ENCODE results near the gene OOSP4B.

Gene OOSP4B

GRCh38 chr11:60077216-60077817, 60.3 kb downstream of the OOSP4B start:
- Histone ChIP-seq H3K4me1 (ENCODE audit: insufficient read depth, poor library complexity, severe bottlenecking) (no peaks in the 10 kb centered on the region), H3K27me3 (ENCODE audit: insufficient read depth, poor library complexity, severe bottlenecking) (no peaks in the 10 kb centered on the region), H3K27ac (ENCODE audit: poor library complexity, severe bottlenecking) (no peak overlapping the region), H3K9me3 (ENCODE audit: severe bottlenecking) (no peaks in the 10 kb centered on the region), H3K36me3 (ENCODE audit: low read depth) (no peaks in the 10 kb centered on the region), H3K4me3 (ENCODE audit: severe bottlenecking) (no peak overlapping the region)
- no peak for DNase-seq (ENCODE audit: low spot score)
- TF ChIP-seq CTCF (IDR thresholded peaks at IDR 0.05; ENCODE audit: poor library complexity, severe bottlenecking), result no peak
- ATAC-seq (ENCODE audit: low read depth), result no peak

GRCh38 chr11:60077981-60078380, 61.0 kb downstream of the OOSP4B start:
- no peak for TF ChIP-seq CTCF (IDR thresholded peaks at IDR 0.05; ENCODE audit: poor library complexity, severe bottlenecking)
- Histone ChIP-seq H3K9me3 (ENCODE audit: severe bottlenecking) (no peaks in the 10 kb centered on the region), H3K36me3 (ENCODE audit: low read depth) (no peaks in the 10 kb centered on the region), H3K27me3 (ENCODE audit: insufficient read depth, poor library complexity, severe bottlenecking) (no peaks in the 10 kb centered on the region), H3K4me1 (ENCODE audit: insufficient read depth, poor library complexity, severe bottlenecking) (no peaks in the 10 kb centered on the region), H3K27ac (ENCODE audit: poor library complexity, severe bottlenecking) (no peak overlapping the region), H3K4me3 (ENCODE audit: severe bottlenecking) (no peak overlapping the region)
- DNase-seq (ENCODE audit: low spot score), result no peak
- ATAC-seq (ENCODE audit: low read depth), result no peak

- no peak overlapping the region for H3K4me3 ChIP-seq (ENCODE audit: severe bottlenecking)
- H3K27ac ChIP-seq (ENCODE audit: poor library complexity, severe bottlenecking), result no peak overlapping the region
- no peaks in the 10 kb centered on the region for H3K9me3 ChIP-seq (ENCODE audit: severe bottlenecking)
- ATAC-seq (ENCODE audit: low read depth) (no peak), DNase-seq (ENCODE audit: low spot score) (no peak)
- no peaks in the 10 kb centered on the region for H3K36me3 ChIP-seq (ENCODE audit: low read depth)
- TF ChIP-seq CTCF (IDR thresholded peaks at IDR 0.05; ENCODE audit: poor library complexity, severe bottlenecking), result no peak
- H3K27me3 ChIP-seq (ENCODE audit: insufficient read depth, poor library complexity, severe bottlenecking), result no peaks in the 10 kb centered on the region
- no peaks in the 10 kb centered on the region for H3K4me1 ChIP-seq (ENCODE audit: insufficient read depth, poor library complexity, severe bottlenecking)
Measured at GRCh38 chr11:60078745-60079144, 61.8 kb downstream of the OOSP4B start.

- TF ChIP-seq CTCF (IDR thresholded peaks at IDR 0.05; ENCODE audit: poor library complexity, severe bottlenecking), result no peak
- ATAC-seq (ENCODE audit: low read depth), result no peak
Measured at GRCh38 chr11:60080535-60080934, 63.6 kb downstream of the OOSP4B start.

More at GRCh38 chr11:60080535-60080934, 63.6 kb downstream of the OOSP4B start:
- Histone ChIP-seq H3K4me1 (ENCODE audit: insufficient read depth, poor library complexity, severe bottlenecking) (no peaks in the 10 kb centered on the region), H3K9me3 (ENCODE audit: severe bottlenecking) (no peaks in the 10 kb centered on the region), H3K27me3 (ENCODE audit: insufficient read depth, poor library complexity, severe bottlenecking) (no peaks in the 10 kb centered on the region), H3K27ac (ENCODE audit: poor library complexity, severe bottlenecking) (no peak overlapping the region), H3K4me3 (ENCODE audit: severe bottlenecking) (no peak overlapping the region), H3K36me3 (ENCODE audit: low read depth) (no peaks in the 10 kb centered on the region)
- no peak for DNase-seq (ENCODE audit: low spot score)

Measured in RWPE2 (cell line).